HG02884 (cell line): ENCODE measurements around the gene IQSEC1.

Experiments
- ATAC-seq: cut with Tn5 transposase; IDR thresholded peaks from one replicate; pipeline ENCODE4 v1.9.1; 2021; ENCODE audit warnings: mild to moderate bottlenecking, moderate library complexity; ENCODE audit not compliant: unreplicated experiment

The IQSEC1 gene

GRCh38 chr3:13032206-13032605, 41.0 kb downstream of the IQSEC1 start:
- ATAC-seq, result no peak

DNA sequence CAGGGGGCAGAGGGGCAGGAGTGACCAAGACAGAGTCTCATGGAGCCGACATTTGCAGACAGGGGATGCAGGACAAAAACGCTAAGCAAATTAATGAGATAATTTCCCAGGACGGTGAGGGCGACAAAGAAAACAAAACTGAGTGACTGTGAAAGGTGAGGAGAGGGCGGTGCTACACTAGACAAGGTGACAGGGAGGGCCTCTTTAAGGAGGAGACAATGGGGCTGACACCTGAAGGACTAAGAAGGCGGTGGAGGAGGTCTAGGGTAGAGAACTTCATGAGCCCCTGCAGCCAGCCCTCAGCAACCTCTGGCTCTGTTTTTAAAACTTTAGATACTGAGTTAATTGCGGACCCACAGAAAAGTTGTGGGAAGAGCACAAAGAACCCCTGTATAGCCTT, 41.6 kb downstream of the IQSEC1 start:
- no peak for ATAC-seq

GRCh38 chr3:13030684-13031083, 42.5 kb downstream of the IQSEC1 start:
- ATAC-seq, result no peak

DNA sequence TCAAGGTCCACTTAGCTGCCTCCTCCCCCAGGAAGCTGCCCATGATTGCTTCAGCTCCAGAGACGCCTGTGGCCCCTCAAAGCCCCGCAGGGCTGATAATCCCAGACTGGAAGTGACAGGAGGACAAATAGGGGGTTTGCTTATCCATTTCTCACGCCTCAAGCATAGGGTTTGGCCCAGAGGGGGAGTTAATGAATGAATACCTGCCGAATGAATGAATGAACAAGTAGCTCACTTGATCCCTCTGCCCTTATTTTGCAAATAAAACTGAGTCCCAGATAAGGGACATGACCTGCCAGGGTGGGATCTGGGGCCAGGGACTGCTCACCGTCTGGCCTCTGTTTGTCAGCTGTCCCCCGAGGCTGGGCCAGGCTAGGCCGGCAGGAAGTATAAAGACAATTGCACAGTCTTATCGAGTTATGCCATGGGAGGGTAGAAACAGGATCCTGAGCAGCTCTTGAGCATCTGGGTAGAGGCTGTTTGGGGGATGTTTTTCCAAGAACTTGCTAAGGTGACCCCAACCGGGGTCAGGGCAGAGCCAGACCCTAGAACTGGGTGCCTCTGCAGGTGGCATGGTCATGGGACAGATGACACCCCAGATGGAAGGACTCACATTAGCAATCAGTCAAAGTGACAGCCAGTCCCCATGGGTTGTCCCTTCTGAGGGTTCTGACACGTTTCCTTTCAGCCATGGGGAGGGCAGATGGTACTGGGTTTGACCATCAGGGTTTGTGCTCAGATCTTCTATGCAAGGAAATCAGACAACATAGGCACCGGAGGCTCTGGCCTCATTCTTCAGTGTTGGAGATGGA, 45.0 kb downstream of the IQSEC1 start:
- ATAC-seq, result no peak

- no peak for ATAC-seq
These were observed 46.1 kb downstream of the IQSEC1 start for GRCh38 chr3:13027154-13027553.

DNA sequence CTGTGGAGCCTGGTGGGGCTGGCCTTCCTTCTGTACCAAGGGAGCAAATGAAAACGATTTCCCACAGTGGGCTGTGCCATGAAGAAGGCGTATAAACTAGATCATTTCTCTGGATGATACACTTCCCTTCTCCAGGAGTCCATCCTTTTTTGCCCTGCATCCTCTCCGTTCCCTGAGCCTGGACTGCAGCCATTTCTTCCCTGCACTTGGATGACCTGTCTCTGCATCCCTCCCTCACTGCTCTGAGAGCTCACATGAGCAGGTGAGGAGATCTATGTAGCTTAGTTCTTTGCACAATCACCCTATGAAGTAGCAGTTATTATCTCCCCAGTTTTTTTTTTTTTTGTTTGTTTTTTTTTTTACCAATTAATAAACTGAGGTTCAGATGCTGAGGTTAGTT, 46.7 kb downstream of the IQSEC1 start:
- no peak for ATAC-seq

- ATAC-seq, result no peak
These were observed 47.3 kb downstream of the IQSEC1 start for GRCh38 chr3:13025778-13026518.

DNA sequence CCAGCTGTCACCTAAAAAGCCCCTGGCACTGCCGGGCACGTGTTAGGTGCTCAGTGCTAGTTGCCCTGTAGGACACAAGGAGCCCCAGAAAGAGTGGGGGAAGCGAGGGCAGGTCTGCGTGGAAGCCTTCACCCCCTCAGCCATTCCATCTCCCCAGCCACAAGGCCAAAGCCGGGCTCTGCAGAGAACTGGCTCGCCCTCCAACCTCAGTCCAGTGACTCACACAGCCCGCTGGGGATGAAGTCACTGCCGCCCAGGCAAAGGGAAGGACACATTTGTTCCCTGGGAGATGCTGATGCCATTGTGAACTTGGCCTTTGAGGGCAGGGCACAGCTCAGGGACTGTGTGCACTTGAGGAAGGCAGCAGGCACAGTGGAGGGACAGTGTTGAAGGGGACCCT, 48.1 kb downstream of the IQSEC1 start:
- no peak for ATAC-seq

DNA sequence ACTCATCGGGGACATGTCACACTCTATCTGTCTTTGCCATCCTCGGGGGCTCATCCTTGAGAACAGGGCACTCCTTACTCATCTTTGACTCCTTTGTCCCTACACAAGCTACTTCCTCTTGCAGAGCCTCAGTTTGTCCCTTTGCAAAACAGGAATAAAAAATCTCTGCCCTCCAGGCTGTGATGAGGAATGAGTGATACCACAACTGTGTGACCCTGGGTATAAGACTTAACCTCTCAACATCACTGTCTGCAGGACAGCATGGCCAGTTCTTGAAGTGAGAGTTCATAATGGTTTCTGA, 48.5 kb downstream of the IQSEC1 start:
- no peak for ATAC-seq

GRCh38 chr3:13023971-13024764, 49.1 kb downstream of the IQSEC1 start:
- no peak for ATAC-seq

GRCh38 chr3:13023235-13023970, 49.8 kb downstream of the IQSEC1 start:
- ATAC-seq, result no peak

GRCh38 chr3:13022348-13023234, 50.6 kb downstream of the IQSEC1 start:
- ATAC-seq, result no peak

- no peak for ATAC-seq
These were observed 51.8 kb downstream of the IQSEC1 start for GRCh38 chr3:13021141-13022114.

GRCh38 chr3:13020159-13020750, 53.0 kb downstream of the IQSEC1 start:
- ATAC-seq, result no peak

DNA sequence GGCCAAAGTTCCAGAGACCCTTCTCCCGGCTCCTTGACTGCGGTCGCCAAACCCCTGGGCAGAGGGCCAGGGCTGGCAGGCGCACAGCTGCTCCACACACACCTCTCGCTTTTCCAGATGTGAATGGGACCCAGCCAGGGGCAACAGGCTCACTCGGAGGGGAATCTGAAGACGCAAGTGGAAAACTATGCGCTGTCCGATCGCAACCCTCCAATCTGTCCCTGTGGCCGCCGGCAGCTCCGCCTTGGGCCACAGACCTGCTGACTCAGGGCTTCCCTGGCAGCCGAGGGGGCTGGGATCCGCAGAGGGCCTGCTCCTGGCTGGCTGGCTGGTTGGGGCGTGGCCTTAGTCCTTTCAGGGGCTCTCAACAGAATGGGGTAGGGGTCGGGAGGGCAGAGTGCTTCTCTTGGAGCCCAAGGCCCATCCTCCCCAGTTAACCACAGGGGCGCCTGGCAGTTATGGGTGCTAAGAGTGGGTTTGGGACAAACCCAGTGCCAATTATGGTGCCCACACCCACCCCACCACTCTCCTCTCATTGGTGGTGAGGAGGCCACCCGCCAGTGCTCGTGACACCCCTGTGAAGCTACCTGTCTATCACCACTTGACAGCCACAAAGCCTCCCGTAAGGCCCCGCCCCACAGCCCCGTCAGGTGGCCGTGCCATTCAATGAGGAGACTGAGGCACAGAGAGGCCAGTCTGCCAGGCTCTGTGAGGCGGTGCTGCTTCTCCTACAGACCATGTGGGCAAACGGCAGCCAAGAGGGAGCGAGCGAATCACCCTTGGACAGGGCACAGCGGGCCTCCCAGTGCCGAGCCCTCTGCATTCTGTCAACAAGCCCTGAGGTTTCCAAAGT, 53.8 kb downstream of the IQSEC1 start:
- ATAC-seq, result no peak

- no peak for ATAC-seq
These were observed 54.5 kb downstream of the IQSEC1 start for GRCh38 chr3:13018561-13019242.

GRCh38 chr3:13018043-13018451, 55.2 kb downstream of the IQSEC1 start:
- ATAC-seq, result no peak
